Uterus (tissue), 4 donors: ENCODE data around the gene KIF26B. TPM values are rescaled to one million over a fixed set of nuclear protein-coding genes. Genes with fewer than 3 reads are reported as not detected.

Source experiments
- DNase-seq, 2 donors: peaks; one replicate each; pipeline ENCODE4 v3.0.0-alpha.2; 2019 to 2020
- H3K27ac ChIP-seq, 2 donors: fragments of 200-600 bp; sonication (generic); 1 replicate in 1 of 2; 2 replicates in 1 of 2; pipeline ENCODE4 v1.5.1; 2016 to 2018
- H3K27me3 ChIP-seq, 2 donors: fragments of 200-600 bp; sonication (generic); one replicate each; pipeline ENCODE4 v1.5.1; 2018 to 2019; ENCODE audit warnings: control low read depth in 1 of 2
- H3K36me3 ChIP-seq, 2 donors: fragments of 200-600 bp; sonication (generic); one replicate each; pipeline ENCODE4 v1.5.1; 2019; ENCODE audit warnings: control low read depth in 1 of 2
- H3K4me1 ChIP-seq, 2 donors: fragments of 200-600 bp; sonication (generic); one replicate each; pipeline ENCODE4 v1.5.1; 2018 to 2019; ENCODE audit warnings: control low read depth in 1 of 2
- H3K4me3 ChIP-seq, 2 donors: fragments of 200-600 bp; sonication (generic); 1 replicate in 1 of 2; 2 replicates in 1 of 2; pipeline ENCODE4 v1.5.1; 2018 to 2019; ENCODE audit warnings: mild to moderate bottlenecking in 1 of 2
- H3K9me3 ChIP-seq, 2 donors: fragments of 200-600 bp; sonication (generic); one replicate each; pipeline ENCODE4 v1.5.1; 2019; ENCODE audit warnings: control low read depth in 1 of 2
- CTCF ChIP-seq, 4 experiments: fragments of 200-600 bp in 2 of 4; fragments of 450-650 bp in 2 of 4; sonication (generic) in 2 of 4; IDR thresholded peaks; one replicate each; pipeline ENCODE4 v1.5.1; 2016 to 2019; ENCODE audit warnings: antibody characterized with exemption in 4 of 4, mild to moderate bottlenecking in 2 of 4, moderate library complexity in 1 of 4
- POLR2A ChIP-seq, 2 donors: fragments of 450-650 bp; IDR thresholded peaks; one replicate each; pipeline ENCODE4 v1.6.1; 2016; ENCODE audit warnings: antibody characterized with exemption in 2 of 2, mild to moderate bottlenecking in 1 of 2, moderate library complexity in 1 of 2
- intact Hi-C: fragments of 100-400 bp; cut with DNase I; formaldehyde crosslinking; loops from one replicate; pipeline ENCODE4 v1.15.1; 2023; ENCODE audit warnings: low total_unique reads
- total RNA-seq, 4 donors: library from RNA; depleted of rRNA in 3 of 4; stranded (reverse); fragments of >200 nt in 3 of 4; gene quantifications; one replicate each; pipeline versions ENCODE4 v1.1.0 to v1.2.4, GENCODE V29; 2014 to 2023
- donor health status: DM: yes; HTN: yes; CAD: no.

KIF26B gene
- total RNA-seq, 4 donors from 2014 or later, result 0.27 to 17.4 (median 1.3) TPM; not detected in 1

- no peak for DNase-seq
- no peak overlapping the region for H3K27ac ChIP-seq
- no peaks in the 10 kb centered on the region for H3K27me3 ChIP-seq
- H3K4me3 ChIP-seq, result no peak overlapping the region
- H3K9me3 ChIP-seq, result no peaks in the 10 kb centered on the region
- TF ChIP-seq CTCF (IDR thresholded peaks at IDR 0.05), result no peak
- no peak for TF ChIP-seq POLR2A (IDR thresholded peaks at IDR 0.05)
- H3K36me3 ChIP-seq, result no peaks in the 10 kb centered on the region
- no peaks in the 10 kb centered on the region for H3K4me1 ChIP-seq
- intact Hi-C loops, result no loop called here
Measured at GRCh38 chr1:245272676-245273075, 117.9 kb downstream of the KIF26B start.

GRCh38 chr1:245276445-245276844 lies 121.7 kb downstream of the KIF26B start:
- intact Hi-C loops, result no loop called here
- Histone ChIP-seq H3K27me3 (no peaks in the 10 kb centered on the region), H3K9me3 (no peaks in the 10 kb centered on the region), H3K27ac (no peak overlapping the region), H3K4me1 (no peaks in the 10 kb centered on the region), H3K36me3 (no peaks in the 10 kb centered on the region), H3K4me3 (no peak overlapping the region)
- TF ChIP-seq CTCF (IDR thresholded peaks at IDR 0.05) (no peak), POLR2A (IDR thresholded peaks at IDR 0.05) (no peak)
- no peak for DNase-seq

GRCh38 chr1:245277276-245277675 lies 122.5 kb downstream of the KIF26B start:
- intact Hi-C loops, result no loop called here
- no peak overlapping the region for H3K27ac ChIP-seq
- no peaks in the 10 kb centered on the region for H3K9me3 ChIP-seq
- H3K27me3 ChIP-seq, result no peaks in the 10 kb centered on the region
- no peak for TF ChIP-seq CTCF (IDR thresholded peaks at IDR 0.05)
- no peak for TF ChIP-seq POLR2A (IDR thresholded peaks at IDR 0.05)
- H3K36me3 ChIP-seq, result no peaks in the 10 kb centered on the region
- H3K4me1 ChIP-seq, result no peaks in the 10 kb centered on the region
- H3K4me3 ChIP-seq, result no peak overlapping the region
- no peak for DNase-seq

- DNase-seq, result no peak
- Histone ChIP-seq H3K4me1 (no peaks in the 10 kb centered on the region), H3K9me3 (peaks cover 0 to 3% of the 10 kb centered on the region in 2 donors), H3K36me3 (no peaks in the 10 kb centered on the region), H3K27ac (no peak overlapping the region), H3K27me3 (no peaks in the 10 kb centered on the region), H3K4me3 (no peak overlapping the region)
- TF ChIP-seq POLR2A (IDR thresholded peaks at IDR 0.05) (no peak), CTCF (IDR thresholded peaks at IDR 0.05) (no peak)
- intact Hi-C loops, result no loop called here
Measured at GRCh38 chr1:245278846-245279245, 124.1 kb downstream of the KIF26B start.

GRCh38 chr1:245279346-245279745 lies 124.6 kb downstream of the KIF26B start:
- Histone ChIP-seq H3K9me3 (peaks cover 0 to 3% of the 10 kb centered on the region in 2 donors), H3K4me3 (no peak overlapping the region), H3K4me1 (no peaks in the 10 kb centered on the region), H3K36me3 (no peaks in the 10 kb centered on the region), H3K27me3 (no peaks in the 10 kb centered on the region), H3K27ac (no peak overlapping the region)
- DNase-seq, result no peak
- intact Hi-C loops, result no loop called here
- no peak for TF ChIP-seq CTCF (IDR thresholded peaks at IDR 0.05)
- no peak for TF ChIP-seq POLR2A (IDR thresholded peaks at IDR 0.05)
